B cell (primary cell): ENCODE results near the gene KIAA0408. TPM values are rescaled to one million over a fixed set of nuclear protein-coding genes. Genes with fewer than 3 reads are reported as not detected.

Experiments
- ATAC-seq: fragments of 200-7000 bp; cut with Tn5 transposase; one replicate; pipeline ENCODE4 v1.10.0; 2021; ENCODE audit warnings: low read depth, mild to moderate bottlenecking, moderate number of reproducible peaks, moderate library complexity
- CTCF ChIA-PET: fragments of 350-600 bp; sonication (Branson Sonifier 250); formaldehyde crosslinking; loops from one replicate; lab custom pipeline; 2021; ENCODE audit warnings: antibody characterized with exemption, inconsistent platforms; lab: Charles Lee
- POLR2A ChIA-PET: fragments of 350-600 bp; sonication (Branson Sonifier 250); formaldehyde crosslinking; loops from one replicate; lab custom pipeline; 2021; ENCODE audit warnings: antibody characterized with exemption; lab: Charles Lee
- DNase-seq: peaks from one replicate; pipeline ENCODE4 v3.0.0; 2013
- H2AFZ ChIP-seq: 2 replicates; pipeline ENCODE4 v1.6.1; 2012; ENCODE audit warnings: mild to moderate bottlenecking, low read depth, low read length; ENCODE audit not compliant: insufficient read depth, poor library complexity, severe bottlenecking
- H3K27ac ChIP-seq, 2 donors: 1 replicate in 1 of 2; 2 replicates in 1 of 2; pipeline ENCODE4 v1.5.1; 2012 to 2013; ENCODE audit warnings: low read length in 2 of 2, mild to moderate bottlenecking in 2 of 2, moderate library complexity in 1 of 2
- H3K27me3 ChIP-seq, 4 experiments: fragments of 200-600 bp in 1 of 4; sonication (generic) in 1 of 4; replicated peaks in 1 of 4; 1 replicate in 2 of 4; 2 replicates in 2 of 4; pipeline versions ENCODE4 v1.6.1 to v1.7.0; 2013 to 2016; ENCODE audit warnings: low read length in 3 of 4, mild to moderate bottlenecking in 2 of 4, mixed read lengths in 1 of 4, moderate library complexity in 1 of 4; ENCODE audit not compliant: insufficient read depth in 4 of 4, control insufficient read depth in 3 of 4; ENCODE audit errors: control extremely low read depth in 1 of 4
- H3K36me3 ChIP-seq, 2 experiments: replicated peaks in 1 of 2; 1 replicate in 1 of 2; 2 replicates in 1 of 2; pipeline versions ENCODE4 v1.6.1 to v1.7.1; 2013; ENCODE audit warnings: low read length in 1 of 2; ENCODE audit not compliant: insufficient read depth in 2 of 2, control insufficient read depth in 1 of 2; ENCODE audit errors: control extremely low read depth in 1 of 2, extremely low read depth in 1 of 2
- H3K4me1 ChIP-seq, 2 donors: fragments of 200-600 bp in 1 of 2; sonication (generic) in 1 of 2; 1 replicate in 1 of 2; 2 replicates in 1 of 2; pipeline versions ENCODE4 v1.5.1 to v1.6.1; 2013 to 2017; ENCODE audit warnings: low read length in 2 of 2; ENCODE audit not compliant: control insufficient read depth in 2 of 2, insufficient read depth in 2 of 2
- H3K4me2 ChIP-seq: replicated peaks from 2 replicates; pipeline ENCODE3; 2012; ENCODE audit warnings: mild to moderate bottlenecking, low read depth, low read length; ENCODE audit not compliant: poor library complexity, severe bottlenecking
- H3K4me3 ChIP-seq, 5 experiments: fragments of 200-600 bp in 1 of 5; sonication (generic) in 1 of 5; 1 replicate in 3 of 5; 2 replicates in 2 of 5; pipeline versions ENCODE4 v1.5.1 to v1.7.0; 2011 to 2016; ENCODE audit warnings: low read length in 4 of 5, mild to moderate bottlenecking in 4 of 5, low read depth in 2 of 5, control low read depth in 1 of 5, moderate library complexity in 1 of 5; ENCODE audit not compliant: insufficient read depth in 1 of 5; ENCODE audit errors: control extremely low read depth in 1 of 5, extremely low read depth in 1 of 5
- H3K79me2 ChIP-seq: fragments of 200-600 bp; sonication (generic); one replicate; pipeline ENCODE4 v1.6.0; 2016; ENCODE audit warnings: low read length; ENCODE audit not compliant: control insufficient read depth, insufficient read depth
- H3K9ac ChIP-seq: fragments of 200-600 bp; sonication (generic); 2 replicates; pipeline ENCODE4 v1.6.1; 2017; ENCODE audit warnings: mild to moderate bottlenecking, low read length, moderate library complexity
- H3K9me3 ChIP-seq, 3 donors: one replicate each; pipeline versions ENCODE4 v1.6.1 to v1.7.1; 2013; ENCODE audit warnings: low read length in 2 of 3; ENCODE audit not compliant: control insufficient read depth in 2 of 3, insufficient read depth in 1 of 3; ENCODE audit errors: control extremely low read depth in 1 of 3
- H4K20me1 ChIP-seq: 2 replicates; pipeline ENCODE4 v1.6.0; 2012; ENCODE audit warnings: mild to moderate bottlenecking, low read length; ENCODE audit not compliant: insufficient read depth, control insufficient read depth, poor library complexity, severe bottlenecking
- H3K27ac Mint-ChIP-seq: one replicate; pipeline ENCODE4 v1.8.0; 2021; ENCODE audit warnings: mixed read lengths
- H3K27me3 Mint-ChIP-seq: one replicate; pipeline ENCODE4 v1.8.0; 2021; ENCODE audit warnings: mixed read lengths
- H3K4me1 Mint-ChIP-seq: one replicate; pipeline ENCODE4 v1.8.0; 2021; ENCODE audit warnings: mixed read lengths
- H3K4me3 Mint-ChIP-seq: one replicate; pipeline ENCODE4 v1.8.0; 2021; ENCODE audit warnings: mixed read lengths
- H3K9me3 Mint-ChIP-seq: one replicate; pipeline ENCODE4 v1.8.0; 2022; ENCODE audit warnings: mixed read lengths; ENCODE audit not compliant: insufficient read depth
- CTCF ChIP-seq: fragments of 200-600 bp; IDR thresholded peaks from one replicate; pipeline ENCODE4 v1.8.0; 2022; ENCODE audit warnings: antibody characterized with exemption, mild to moderate bottlenecking
- EZH2 ChIP-seq: IDR thresholded peaks from 2 replicates; pipeline ENCODE4 v1.6.1; 2012; ENCODE audit warnings: borderline replicate concordance, low read depth, mild to moderate bottlenecking, moderate library complexity, low read length; ENCODE audit not compliant: insufficient read depth, poor library complexity, severe bottlenecking
- WGBS: methylation state at CpG from one replicate; pipeline ENCODE4 v1.1.5; 2013; ENCODE audit warnings: missing lambda C conversion rate; ENCODE audit not compliant: insufficient coverage; 5-methylcytosine and 5-hydroxymethylcytosine counted together
- intact Hi-C: fragments of 100-400 bp; cut with micrococcal nuclease; formaldehyde crosslinking; loops from one replicate; pipeline ENCODE4 v1.10.0; 2022
- polyA plus RNA-seq: library from polyadenylated mRNA; depleted of rRNA; stranded (reverse); fragments of >200 nt; gene quantifications from 2 replicates; pipeline ENCODE4 v1.2.3, GENCODE V29; 2012
- total RNA-seq, 2 donors: library from RNA; stranded (reverse); fragments of 120-200 nt in 1 of 2; gene quantifications; 1 replicate in 1 of 2; 2 replicates in 1 of 2; pipeline versions ENCODE4 v1.2.3 to v1.2.4, GENCODE V29; 2013 to 2022

The KIAA0408 gene
- total and polyA plus RNA-seq, 2 donors (not counting 1 experiment from before 2014, with no cell fraction given) = 0.58 to 0.64 TPM

GRCh38 chr6:127436578-127437110 is 22.5 kb downstream of the KIAA0408 start:
- CTCF ChIA-PET = no interaction called here
- intact Hi-C loops = no loop called here

More at GRCh38 chr6:127436578-127437110, 22.5 kb downstream of the KIAA0408 start:
- ATAC-seq (no peak), DNase-seq (no peak)
- peaks cover 4% of the 10 kb centered on the region for H3K27me3 Mint-ChIP-seq
- no peaks in the 10 kb centered on the region for H4K20me1 ChIP-seq
- H3K27me3 ChIP-seq = no peaks in the 10 kb centered on the region
- no peaks in the 10 kb centered on the region for H3K9me3 Mint-ChIP-seq
- no peaks in the 10 kb centered on the region for H3K36me3 ChIP-seq
- no peaks in the 10 kb centered on the region for H3K4me1 ChIP-seq
- TF ChIP-seq EZH2 (no peak), CTCF (no peak)
- H3K4me3 Mint-ChIP-seq = no peak overlapping the region
- no peaks in the 10 kb centered on the region for H3K4me1 Mint-ChIP-seq
- no peaks in the 10 kb centered on the region for H3K9me3 ChIP-seq
- no peak overlapping the region for H3K27ac Mint-ChIP-seq
- no peak overlapping the region for H3K9ac ChIP-seq
- no peak overlapping the region for H3K4me3 ChIP-seq
- 89% methylated on average over 2 of the region's 3 CpGs for WGBS
- POLR2A ChIA-PET = no interaction called here
- H3K4me2 ChIP-seq = no peak overlapping the region
- no peaks in the 10 kb centered on the region for H3K79me2 ChIP-seq
- no peak overlapping the region for H2AFZ ChIP-seq
- H3K27ac ChIP-seq = no peak overlapping the region
